ENCODE measurements around the gene MYO18B.

MYO18B gene

DNA sequence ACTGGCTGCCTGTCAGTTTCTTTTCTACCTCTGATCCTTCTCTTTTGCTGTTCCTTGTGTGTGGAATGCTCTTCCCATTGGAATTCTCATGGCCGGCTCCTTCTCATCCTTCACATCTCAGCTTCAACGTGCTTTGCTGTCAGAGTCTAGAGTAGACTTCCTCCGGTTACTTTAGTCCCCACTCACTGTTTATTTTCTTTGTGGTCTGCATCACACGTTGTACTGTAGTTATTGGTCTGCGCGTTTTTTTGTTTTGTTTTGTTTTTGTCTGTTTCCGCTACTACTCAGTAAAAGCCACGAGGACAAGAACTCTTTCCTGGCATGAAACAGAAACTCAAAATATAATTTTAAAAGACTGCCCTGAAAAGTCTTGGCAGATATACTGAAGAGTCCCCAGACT lies 305.9 kb downstream of the MYO18B start:
- in situ Hi-C loops (cut with HindIII; ENCODE audit: low sequenced_read_pairs), result no loop called here
- DNase-seq (ENCODE audit: low read depth), result no peak
- TF ChIP-seq, protein P1, sequence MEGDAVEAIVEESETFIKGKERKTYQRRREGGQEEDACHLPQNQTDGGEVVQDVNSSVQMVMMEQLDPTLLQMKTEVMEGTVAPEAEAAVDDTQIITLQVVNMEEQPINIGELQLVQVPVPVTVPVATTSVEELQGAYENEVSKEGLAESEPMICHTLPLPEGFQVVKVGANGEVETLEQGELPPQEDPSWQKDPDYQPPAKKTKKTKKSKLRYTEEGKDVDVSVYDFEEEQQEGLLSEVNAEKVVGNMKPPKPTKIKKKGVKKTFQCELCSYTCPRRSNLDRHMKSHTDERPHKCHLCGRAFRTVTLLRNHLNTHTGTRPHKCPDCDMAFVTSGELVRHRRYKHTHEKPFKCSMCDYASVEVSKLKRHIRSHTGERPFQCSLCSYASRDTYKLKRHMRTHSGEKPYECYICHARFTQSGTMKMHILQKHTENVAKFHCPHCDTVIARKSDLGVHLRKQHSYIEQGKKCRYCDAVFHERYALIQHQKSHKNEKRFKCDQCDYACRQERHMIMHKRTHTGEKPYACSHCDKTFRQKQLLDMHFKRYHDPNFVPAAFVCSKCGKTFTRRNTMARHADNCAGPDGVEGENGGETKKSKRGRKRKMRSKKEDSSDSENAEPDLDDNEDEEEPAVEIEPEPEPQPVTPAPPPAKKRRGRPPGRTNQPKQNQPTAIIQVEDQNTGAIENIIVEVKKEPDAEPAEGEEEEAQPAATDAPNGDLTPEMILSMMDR (IDR thresholded peaks at IDR 0.05; ENCODE audit: low read depth, low read length, missing control alignments), result no peak
- H3K4me3 ChIP-seq (ENCODE audit: low read depth, low read length), result no peak overlapping the region

GRCh38 chr22:26050079-26050478 lies 308.1 kb downstream of the MYO18B start:
- in situ Hi-C loops (cut with HindIII; ENCODE audit: low sequenced_read_pairs), result no loop called here

GRCh38 chr22:26053737-26054316 lies 311.8 kb downstream of the MYO18B start:
- DNase-seq (ENCODE audit: low read depth), result no peak
- TF ChIP-seq, protein P1 (IDR thresholded peaks at IDR 0.05; ENCODE audit: low read depth, low read length, missing control alignments), result no peak
- in situ Hi-C loops (cut with HindIII; ENCODE audit: low sequenced_read_pairs), result no loop called here
- H3K4me3 ChIP-seq (ENCODE audit: low read depth, low read length), result no peak overlapping the region

More at GRCh38 chr22:26050079-26050478, 308.1 kb downstream of the MYO18B start:
- H3K4me3 ChIP-seq (ENCODE audit: low read depth, low read length), result no peak overlapping the region
- TF ChIP-seq, protein P1 (IDR thresholded peaks at IDR 0.05; ENCODE audit: low read depth, low read length, missing control alignments), result no peak
- DNase-seq (ENCODE audit: low read depth), result no peak

- TF ChIP-seq, protein P1 (IDR thresholded peaks at IDR 0.05; ENCODE audit: low read depth, low read length, missing control alignments), result no peak
- in situ Hi-C loops (cut with HindIII; ENCODE audit: low sequenced_read_pairs), result no loop called here
- H3K4me3 ChIP-seq (ENCODE audit: low read depth, low read length), result no peak overlapping the region
- no peak for DNase-seq (ENCODE audit: low read depth)
Measured at GRCh38 chr22:26054841-26055605, 313.0 kb downstream of the MYO18B start.

DNA sequence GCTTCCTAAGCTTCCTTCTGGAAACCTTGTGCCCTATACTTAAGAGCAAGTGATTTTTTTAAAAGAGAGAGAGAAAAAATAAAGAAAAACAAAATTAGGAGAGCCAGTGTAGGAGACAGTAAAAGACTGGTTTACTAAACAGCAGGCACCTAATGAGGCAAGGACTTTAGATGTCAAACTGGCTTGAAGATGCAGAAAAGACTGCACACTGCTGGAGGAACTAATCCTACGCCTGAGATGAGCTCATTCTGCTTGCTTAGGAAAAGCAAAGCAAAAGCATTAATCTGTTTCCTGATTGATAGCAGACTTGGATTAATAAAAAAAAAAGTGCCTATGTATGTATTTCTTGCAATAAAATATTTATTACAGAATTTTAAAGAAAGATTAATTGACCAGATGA lies 313.7 kb downstream of the MYO18B start:
- DNase-seq (ENCODE audit: low read depth), result no peak
- H3K4me3 ChIP-seq (ENCODE audit: low read depth, low read length), result no peak overlapping the region
- TF ChIP-seq, protein P1 (IDR thresholded peaks at IDR 0.05; ENCODE audit: low read depth, low read length, missing control alignments), result no peak
- in situ Hi-C loops (cut with HindIII; ENCODE audit: low sequenced_read_pairs), result no loop called here

DNA sequence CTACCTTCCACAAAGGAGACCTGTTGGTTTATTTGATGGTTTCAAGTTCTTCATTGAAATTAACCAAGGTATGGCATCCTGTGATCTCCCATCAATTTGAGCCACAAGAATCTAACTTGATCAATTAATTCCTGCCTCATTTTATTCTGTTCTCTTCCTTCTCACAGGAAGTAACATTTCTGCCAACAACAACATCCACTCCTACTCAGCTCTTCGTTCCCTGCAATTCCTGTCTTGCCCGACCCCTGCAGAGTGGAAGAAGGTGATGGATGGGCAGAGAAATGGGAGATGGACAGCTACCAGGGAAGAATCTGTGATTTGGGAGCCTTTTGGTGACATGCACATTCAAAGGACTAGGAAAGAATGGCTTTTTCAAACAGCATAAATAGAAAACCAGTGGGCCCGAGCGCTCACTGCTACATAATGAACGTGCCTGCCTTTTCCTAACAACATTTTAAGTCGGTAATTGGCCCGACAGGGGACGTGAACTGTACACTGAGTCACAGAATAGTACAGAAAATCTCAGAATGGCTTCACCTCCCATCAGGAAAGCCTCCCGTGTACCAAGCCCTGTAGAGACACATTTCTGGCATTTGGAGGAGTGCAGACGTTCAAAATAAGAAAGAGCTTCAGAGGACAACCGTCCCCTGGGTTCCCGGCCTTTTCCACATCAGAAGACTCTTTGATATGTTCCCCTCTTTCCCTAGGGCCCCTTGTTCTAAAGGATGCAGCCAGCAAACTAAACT lies 314.6 kb downstream of the MYO18B start:
- no peak for DNase-seq (ENCODE audit: low read depth)
- H3K4me3 ChIP-seq (ENCODE audit: low read depth, low read length), result no peak overlapping the region
- in situ Hi-C loops (cut with HindIII; ENCODE audit: low sequenced_read_pairs), result no loop called here
- TF ChIP-seq, protein P1 (IDR thresholded peaks at IDR 0.05; ENCODE audit: low read depth, low read length, missing control alignments), result no peak

Measured in astrocyte of the cerebellum (primary cell).